ENCODE data around the gene SPTLC1. TPM values are rescaled to one million over a fixed set of nuclear protein-coding genes. Genes with fewer than 3 reads are reported as not detected.

Gene SPTLC1
- total RNA-seq, 4 donors from 2014 or later = 36.7 to 160 (median 112) TPM

DNA sequence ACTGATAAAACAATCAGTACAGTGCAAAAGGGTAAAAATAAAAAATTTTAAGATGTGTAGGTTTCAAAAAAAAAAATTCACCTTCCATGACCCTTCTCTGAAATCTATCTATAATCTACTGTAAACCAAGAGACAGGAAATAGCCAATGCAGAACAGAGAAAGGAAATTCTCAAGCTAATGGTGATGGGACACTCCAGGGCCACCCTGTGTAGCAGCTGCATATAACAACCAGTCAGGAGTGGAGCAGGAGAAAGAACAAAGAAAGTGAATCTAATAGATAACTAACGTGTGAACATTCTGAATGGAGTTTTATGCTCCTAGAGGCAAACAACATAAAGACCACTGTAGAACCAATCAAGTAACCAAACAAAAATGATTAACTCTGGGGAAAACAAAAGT, 16.6 kb downstream of the SPTLC1 start:
- WGBS, 2 donors (ENCODE audit: low coverage in 1 of 2) = 33 to 65% methylated on average over 1 of the region's 1 CpG
- no peak for TF ChIP-seq EP300 (IDR thresholded peaks at IDR 0.05; ENCODE audit: low read depth)
- TF ChIP-seq POLR2AphosphoS5 (IDR thresholded peaks at IDR 0.05) = no peak
- TF ChIP-seq, protein P1, sequence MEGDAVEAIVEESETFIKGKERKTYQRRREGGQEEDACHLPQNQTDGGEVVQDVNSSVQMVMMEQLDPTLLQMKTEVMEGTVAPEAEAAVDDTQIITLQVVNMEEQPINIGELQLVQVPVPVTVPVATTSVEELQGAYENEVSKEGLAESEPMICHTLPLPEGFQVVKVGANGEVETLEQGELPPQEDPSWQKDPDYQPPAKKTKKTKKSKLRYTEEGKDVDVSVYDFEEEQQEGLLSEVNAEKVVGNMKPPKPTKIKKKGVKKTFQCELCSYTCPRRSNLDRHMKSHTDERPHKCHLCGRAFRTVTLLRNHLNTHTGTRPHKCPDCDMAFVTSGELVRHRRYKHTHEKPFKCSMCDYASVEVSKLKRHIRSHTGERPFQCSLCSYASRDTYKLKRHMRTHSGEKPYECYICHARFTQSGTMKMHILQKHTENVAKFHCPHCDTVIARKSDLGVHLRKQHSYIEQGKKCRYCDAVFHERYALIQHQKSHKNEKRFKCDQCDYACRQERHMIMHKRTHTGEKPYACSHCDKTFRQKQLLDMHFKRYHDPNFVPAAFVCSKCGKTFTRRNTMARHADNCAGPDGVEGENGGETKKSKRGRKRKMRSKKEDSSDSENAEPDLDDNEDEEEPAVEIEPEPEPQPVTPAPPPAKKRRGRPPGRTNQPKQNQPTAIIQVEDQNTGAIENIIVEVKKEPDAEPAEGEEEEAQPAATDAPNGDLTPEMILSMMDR (IDR thresholded peaks at IDR 0.05) = no peak
- no peak for TF ChIP-seq POLR2A (IDR thresholded peaks at IDR 0.05)
- in situ Hi-C loops (cut with MboI; ENCODE audit: low pct_ligation_motif_present in 1 of 4, low pct_unique_long_range_greater_than_20kb in 1 of 4, low sequenced_read_pairs in 3 of 4) = no loop called here
- DNase-seq = no peak
- Histone ChIP-seq H3K27ac (peak overlapping the region; percentile 31 to 64 (median 46)), H3K36me3 (peaks cover 0 to 4% (median 0%) of the 10 kb centered on the region in 4 donors), H3K4me3 (peak overlapping the region in 3 of 4 donors; percentile 4 to 26 (median 18)), H3K9me3 (no peaks in the 10 kb centered on the region), H3K4me1 (peaks cover 0 to 8% (median 0%) of the 10 kb centered on the region in 4 donors), H3K27me3 (no peaks in the 10 kb centered on the region)
- intact Hi-C loops (cut with DNase I; ENCODE audit: low total_unique reads) = no loop called here

DNA sequence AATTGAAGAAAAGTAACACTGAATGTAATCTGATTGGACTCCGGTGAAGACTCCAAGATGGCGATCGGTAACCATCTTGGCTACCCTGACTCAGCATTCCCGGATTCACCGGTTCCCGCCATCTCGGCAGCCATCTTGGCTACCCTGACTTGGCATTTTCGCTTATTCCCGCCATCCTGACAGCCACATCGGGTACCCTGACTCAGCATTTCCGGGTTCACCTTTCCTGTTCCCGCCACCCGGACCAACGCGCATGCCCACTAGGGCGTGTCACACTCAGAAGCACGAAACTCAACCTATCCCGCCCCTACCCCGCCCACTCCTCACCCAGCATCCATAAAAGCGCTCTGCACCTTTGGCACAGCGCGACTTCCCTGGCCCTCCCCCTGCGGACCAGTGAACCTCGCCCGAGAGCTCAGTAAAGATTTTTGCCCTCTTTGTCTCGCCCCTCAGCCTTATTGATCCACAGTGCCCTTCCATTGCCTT, 17.2 kb downstream of the SPTLC1 start:
- Histone ChIP-seq H3K4me3 (peak overlapping the region in 3 of 4 donors; percentile 4 to 26 (median 18)), H3K27ac (peak overlapping the region; percentile 31 to 64 (median 46)), H3K36me3 (peaks cover 0 to 5% (median 0%) of the 10 kb centered on the region in 4 donors), H3K4me1 (peaks cover 0 to 8% (median 0%) of the 10 kb centered on the region in 4 donors), H3K9me3 (no peaks in the 10 kb centered on the region), H3K27me3 (no peaks in the 10 kb centered on the region)
- in situ Hi-C loops (cut with MboI; ENCODE audit: low pct_ligation_motif_present in 1 of 4, low pct_unique_long_range_greater_than_20kb in 1 of 4, low sequenced_read_pairs in 3 of 4) = no loop called here
- 45 to 55% methylated on average over 20 to 26 of the region's 26 CpGs for WGBS, 2 donors (ENCODE audit: low coverage in 1 of 2)
- peak; percentile 93 for DNase-seq
- TF ChIP-seq EP300 (IDR thresholded peaks at IDR 0.05; ENCODE audit: low read depth) (peak; percentile 38), POLR2A (IDR thresholded peaks at IDR 0.05) (no peak), POLR2AphosphoS5 (IDR thresholded peaks at IDR 0.05) (peak; percentile 24 to 63 (median 49))
- TF ChIP-seq, protein P1 (IDR thresholded peaks at IDR 0.05) = peak in 1 of 5 experiments; percentile 7
- intact Hi-C loops (cut with DNase I; ENCODE audit: low total_unique reads) = no loop called here

DNA sequence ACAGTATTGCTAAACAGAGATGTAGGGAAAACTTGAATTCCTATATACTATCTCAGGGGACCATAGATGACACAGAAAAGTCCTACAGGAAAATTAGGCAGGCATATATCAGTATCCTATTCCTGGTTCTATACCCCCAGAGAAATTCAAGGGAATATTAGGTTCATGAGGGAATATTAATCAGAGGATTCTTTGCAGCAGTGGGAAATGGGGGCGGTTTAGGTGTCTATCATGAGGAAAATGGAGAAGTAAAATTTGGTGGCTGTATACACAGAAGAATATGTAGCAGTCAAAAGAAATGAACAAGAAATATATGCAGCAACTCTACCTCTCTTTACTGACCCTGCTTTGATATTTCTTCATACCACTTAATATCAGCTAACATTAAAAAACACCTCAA, 20.0 kb downstream of the SPTLC1 start:
- Histone ChIP-seq H3K27me3 (no peaks in the 10 kb centered on the region), H3K4me3 (no peak overlapping the region), H3K36me3 (peaks cover 0 to 5% (median 0%) of the 10 kb centered on the region in 4 donors), H3K4me1 (peaks cover 0 to 8% (median 1%) of the 10 kb centered on the region in 4 donors), H3K9me3 (no peaks in the 10 kb centered on the region), H3K27ac (no peak overlapping the region)
- in situ Hi-C loops (cut with MboI; ENCODE audit: low pct_ligation_motif_present in 1 of 4, low pct_unique_long_range_greater_than_20kb in 1 of 4, low sequenced_read_pairs in 3 of 4) (no loop called here), intact Hi-C loops (cut with DNase I; ENCODE audit: low total_unique reads) (no loop called here)
- DNase-seq = no peak
- TF ChIP-seq, protein P1 (IDR thresholded peaks at IDR 0.05) = no peak
- TF ChIP-seq POLR2AphosphoS5 (IDR thresholded peaks at IDR 0.05) (no peak), EP300 (IDR thresholded peaks at IDR 0.05; ENCODE audit: low read depth) (no peak), POLR2A (IDR thresholded peaks at IDR 0.05) (no peak)
- WGBS, 2 donors (ENCODE audit: low coverage in 1 of 2) = 100% methylated on average over 1 of the region's 1 CpG

DNA sequence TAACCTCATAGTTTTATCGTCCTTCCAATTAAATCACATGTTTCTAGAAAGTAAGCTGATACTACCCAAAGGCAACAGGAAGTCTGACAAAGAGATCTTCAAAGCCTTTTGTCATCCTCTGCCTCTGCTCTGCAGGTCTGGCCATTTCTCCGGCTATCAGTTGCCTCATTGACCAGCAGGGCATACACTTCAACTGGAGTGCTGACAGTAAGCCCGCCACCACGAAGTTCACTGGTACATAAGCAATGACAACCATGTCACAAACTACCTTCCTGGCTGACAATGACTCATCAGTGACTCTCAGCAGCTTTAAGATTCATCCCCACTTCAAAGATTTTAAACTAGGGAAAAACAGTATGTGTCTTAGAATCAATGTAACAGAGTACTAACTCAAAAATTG, 20.6 kb downstream of the SPTLC1 start:
- no peak overlapping the region for H3K27ac ChIP-seq
- no peak for DNase-seq
- TF ChIP-seq EP300 (IDR thresholded peaks at IDR 0.05; ENCODE audit: low read depth) = no peak
- TF ChIP-seq, protein P1 (IDR thresholded peaks at IDR 0.05) = no peak
- no peak for TF ChIP-seq POLR2A (IDR thresholded peaks at IDR 0.05)
- TF ChIP-seq POLR2AphosphoS5 (IDR thresholded peaks at IDR 0.05) = no peak
- intact Hi-C loops (cut with DNase I; ENCODE audit: low total_unique reads) = no loop called here
- H3K27me3 ChIP-seq = no peaks in the 10 kb centered on the region
- WGBS, 2 donors (ENCODE audit: low coverage in 1 of 2) = 86 to 87% methylated on average over 3 to 4 of the region's 4 CpGs
- H3K9me3 ChIP-seq = no peaks in the 10 kb centered on the region
- no peak overlapping the region for H3K4me3 ChIP-seq
- in situ Hi-C loops (cut with MboI; ENCODE audit: low pct_ligation_motif_present in 1 of 4, low pct_unique_long_range_greater_than_20kb in 1 of 4, low sequenced_read_pairs in 3 of 4) = no loop called here
- H3K36me3 ChIP-seq = peaks cover 0 to 5% (median 0%) of the 10 kb centered on the region in 4 donors
- H3K4me1 ChIP-seq = peaks cover 0 to 8% (median 1%) of the 10 kb centered on the region in 4 donors
